ENCODE measurements around the gene SPRYD7.

GRCh38 chr13:49897713-49898112 lies 38.4 kb downstream of the SPRYD7 start:
- TF ChIP-seq, protein P1, sequence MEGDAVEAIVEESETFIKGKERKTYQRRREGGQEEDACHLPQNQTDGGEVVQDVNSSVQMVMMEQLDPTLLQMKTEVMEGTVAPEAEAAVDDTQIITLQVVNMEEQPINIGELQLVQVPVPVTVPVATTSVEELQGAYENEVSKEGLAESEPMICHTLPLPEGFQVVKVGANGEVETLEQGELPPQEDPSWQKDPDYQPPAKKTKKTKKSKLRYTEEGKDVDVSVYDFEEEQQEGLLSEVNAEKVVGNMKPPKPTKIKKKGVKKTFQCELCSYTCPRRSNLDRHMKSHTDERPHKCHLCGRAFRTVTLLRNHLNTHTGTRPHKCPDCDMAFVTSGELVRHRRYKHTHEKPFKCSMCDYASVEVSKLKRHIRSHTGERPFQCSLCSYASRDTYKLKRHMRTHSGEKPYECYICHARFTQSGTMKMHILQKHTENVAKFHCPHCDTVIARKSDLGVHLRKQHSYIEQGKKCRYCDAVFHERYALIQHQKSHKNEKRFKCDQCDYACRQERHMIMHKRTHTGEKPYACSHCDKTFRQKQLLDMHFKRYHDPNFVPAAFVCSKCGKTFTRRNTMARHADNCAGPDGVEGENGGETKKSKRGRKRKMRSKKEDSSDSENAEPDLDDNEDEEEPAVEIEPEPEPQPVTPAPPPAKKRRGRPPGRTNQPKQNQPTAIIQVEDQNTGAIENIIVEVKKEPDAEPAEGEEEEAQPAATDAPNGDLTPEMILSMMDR (IDR thresholded peaks at IDR 0.05), result no peak
- no peak for TF ChIP-seq POLR2A (IDR thresholded peaks at IDR 0.05)
